ENCODE measurements around the gene RAPGEF1.

GRCh38 chr9:131559421-131560000 is 180.4 kb downstream of the RAPGEF1 start:
- no peak for TF ChIP-seq CTCF (tag by site-specific recombination; IDR thresholded peaks at IDR 0.05)
- no peak for TF ChIP-seq HOXA7 (CRISPR knock-in tag; IDR thresholded peaks at IDR 0.05; ENCODE audit: borderline replicate concordance)
- TF ChIP-seq ZNF341 (tag by site-specific recombination; IDR thresholded peaks at IDR 0.05; ENCODE audit: low read depth): no peak
- no peak for TF ChIP-seq ZSCAN18 (tag by site-specific recombination; IDR thresholded peaks at IDR 0.05)
- no peak for TF ChIP-seq SP2 (tag by site-specific recombination; IDR thresholded peaks at IDR 0.05)
- no peak for TF ChIP-seq ZNF324 (tag by site-specific recombination; IDR thresholded peaks at IDR 0.05)
- no peak for TF ChIP-seq PBX3 (CRISPR knock-in tag; IDR thresholded peaks at IDR 0.05)
- no peak for TF ChIP-seq ZFP41 (tag by site-specific recombination; IDR thresholded peaks at IDR 0.05; ENCODE audit: borderline replicate concordance)
- no peak for TF ChIP-seq ZNF776 (tag by site-specific recombination; IDR thresholded peaks at IDR 0.05; ENCODE audit: borderline replicate concordance)
- TF ChIP-seq REST (tag by site-specific recombination; IDR thresholded peaks at IDR 0.05): no peak
- no peak for TF ChIP-seq PRDM6 (tag by site-specific recombination; IDR thresholded peaks at IDR 0.05)
- TF ChIP-seq ZNF239 (tag by site-specific recombination; IDR thresholded peaks at IDR 0.05): no peak
- TF ChIP-seq ZNF585B (tag by site-specific recombination; IDR thresholded peaks at IDR 0.05): no peak
